OCI-LY7 (cell line): ENCODE data around the gene CERS1.

ENCODE experiments used
- EZH2phosphoT487 ChIP-seq: fragments of 200-600 bp; sonication (generic); IDR thresholded peaks from 2 replicates; pipeline ENCODE4 v1.6.1; 2018; ENCODE audit warnings: low read depth, borderline replicate concordance, mild to moderate bottlenecking, mixed run types, antibody characterized with exemption, low read length, moderate library complexity, mixed read lengths
- TF ChIP-seq, protein P1 (sequence below): fragments of 200-600 bp; sonication (generic); conservative IDR thresholded peaks from 2 replicates; pipeline ENCODE4 v1.5.1; 2014; ENCODE audit warnings: mild to moderate bottlenecking, antibody characterized with exemption, low read length, moderate library complexity, mixed read lengths

DNA sequence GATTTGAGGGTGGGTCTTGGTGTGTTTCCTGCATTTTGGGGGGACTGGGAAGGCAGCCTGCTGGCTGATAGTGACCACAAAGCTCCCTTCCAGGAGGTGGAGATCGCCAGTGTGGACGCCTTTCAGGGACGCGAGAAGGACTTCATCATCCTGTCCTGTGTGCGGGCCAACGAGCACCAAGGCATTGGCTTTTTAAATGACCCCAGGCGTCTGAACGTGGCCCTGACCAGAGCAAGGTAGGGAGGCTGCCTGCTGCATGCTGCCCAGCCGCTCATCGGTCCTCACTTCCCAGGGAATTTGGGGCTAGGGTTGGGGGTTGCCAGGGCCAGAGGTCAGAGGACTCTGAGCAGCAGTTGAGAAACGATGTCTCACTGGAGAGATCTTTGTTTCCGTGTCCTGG is 34.0 kb downstream of the CERS1 start:
- no peak for TF ChIP-seq EZH2phosphoT487
- TF ChIP-seq, protein P1, sequence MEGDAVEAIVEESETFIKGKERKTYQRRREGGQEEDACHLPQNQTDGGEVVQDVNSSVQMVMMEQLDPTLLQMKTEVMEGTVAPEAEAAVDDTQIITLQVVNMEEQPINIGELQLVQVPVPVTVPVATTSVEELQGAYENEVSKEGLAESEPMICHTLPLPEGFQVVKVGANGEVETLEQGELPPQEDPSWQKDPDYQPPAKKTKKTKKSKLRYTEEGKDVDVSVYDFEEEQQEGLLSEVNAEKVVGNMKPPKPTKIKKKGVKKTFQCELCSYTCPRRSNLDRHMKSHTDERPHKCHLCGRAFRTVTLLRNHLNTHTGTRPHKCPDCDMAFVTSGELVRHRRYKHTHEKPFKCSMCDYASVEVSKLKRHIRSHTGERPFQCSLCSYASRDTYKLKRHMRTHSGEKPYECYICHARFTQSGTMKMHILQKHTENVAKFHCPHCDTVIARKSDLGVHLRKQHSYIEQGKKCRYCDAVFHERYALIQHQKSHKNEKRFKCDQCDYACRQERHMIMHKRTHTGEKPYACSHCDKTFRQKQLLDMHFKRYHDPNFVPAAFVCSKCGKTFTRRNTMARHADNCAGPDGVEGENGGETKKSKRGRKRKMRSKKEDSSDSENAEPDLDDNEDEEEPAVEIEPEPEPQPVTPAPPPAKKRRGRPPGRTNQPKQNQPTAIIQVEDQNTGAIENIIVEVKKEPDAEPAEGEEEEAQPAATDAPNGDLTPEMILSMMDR, result no peak
